Stimulated activated CD4-positive, alpha-beta T cell treated with anti-CD3 and anti-CD28 coated beads, Interleukin-4, amount 100 ng/mL, for 4 hours (primary cell): ENCODE measurements around the gene CDKN2B.

ENCODE experiments used
- DNase-seq, 2 experiments: peaks; one replicate each; pipeline ENCODE4 v3.0.0-alpha.2; 2020

Gene CDKN2B

DNA sequence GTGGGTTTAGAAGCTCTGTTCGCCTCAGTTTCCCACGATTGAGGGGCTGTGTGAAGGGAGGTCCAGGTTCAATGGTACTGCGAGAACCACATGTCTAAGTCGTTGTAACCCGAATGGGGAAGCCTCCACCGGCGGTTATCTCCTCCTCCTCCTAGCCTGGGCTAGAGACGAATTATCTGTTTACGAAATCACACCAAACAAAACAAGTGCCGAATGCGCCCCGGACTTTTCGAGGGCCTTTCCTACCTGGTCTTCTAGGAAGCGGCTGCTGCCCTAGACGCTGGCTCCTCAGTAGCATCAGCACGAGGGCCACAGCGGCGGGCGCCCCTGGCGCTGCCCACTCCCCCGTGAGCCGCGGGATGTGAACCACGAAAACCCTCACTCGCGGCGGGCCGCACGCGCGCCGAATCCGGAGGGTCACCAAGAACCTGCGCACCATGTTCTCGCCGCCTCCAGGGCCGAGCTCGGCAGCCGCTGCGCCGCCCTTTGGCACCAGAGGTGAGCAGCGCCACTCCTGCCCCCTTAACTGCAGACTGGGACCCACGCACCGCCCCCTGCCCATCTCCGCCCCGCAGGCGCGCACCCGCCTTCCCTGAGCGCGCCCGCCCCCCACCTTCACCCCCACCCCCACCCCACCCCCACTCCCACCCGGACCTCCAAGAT is 15.1 kb downstream of the CDKN2B start, which contains the start of gene CDKN2A:
TSS of gene CDKN2A (minus strand) at position 500 of the 663 bp plus-strand sequence.
- peak in 1 of 2 experiments; percentile 41 for DNase-seq

DNA sequence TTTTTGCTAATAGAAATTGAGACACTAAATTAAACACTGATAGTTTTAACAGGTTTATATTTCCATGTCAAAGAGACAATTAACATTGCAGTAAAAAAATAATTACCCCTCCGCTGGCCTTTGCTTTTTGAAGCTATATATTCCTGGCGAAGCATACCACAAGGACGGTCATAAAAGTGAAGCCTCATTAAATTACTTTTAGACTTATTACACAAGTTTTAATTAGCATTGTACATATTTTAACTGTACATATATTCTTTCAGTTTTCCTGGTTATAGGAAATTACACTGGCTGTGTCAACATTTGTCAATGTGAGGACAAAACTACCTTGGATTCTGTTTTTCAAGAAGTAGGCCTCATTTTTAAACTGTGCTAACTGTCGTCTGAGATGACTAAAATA is 16.1 kb downstream of the CDKN2B start:
- DNase-seq = no peak

DNA sequence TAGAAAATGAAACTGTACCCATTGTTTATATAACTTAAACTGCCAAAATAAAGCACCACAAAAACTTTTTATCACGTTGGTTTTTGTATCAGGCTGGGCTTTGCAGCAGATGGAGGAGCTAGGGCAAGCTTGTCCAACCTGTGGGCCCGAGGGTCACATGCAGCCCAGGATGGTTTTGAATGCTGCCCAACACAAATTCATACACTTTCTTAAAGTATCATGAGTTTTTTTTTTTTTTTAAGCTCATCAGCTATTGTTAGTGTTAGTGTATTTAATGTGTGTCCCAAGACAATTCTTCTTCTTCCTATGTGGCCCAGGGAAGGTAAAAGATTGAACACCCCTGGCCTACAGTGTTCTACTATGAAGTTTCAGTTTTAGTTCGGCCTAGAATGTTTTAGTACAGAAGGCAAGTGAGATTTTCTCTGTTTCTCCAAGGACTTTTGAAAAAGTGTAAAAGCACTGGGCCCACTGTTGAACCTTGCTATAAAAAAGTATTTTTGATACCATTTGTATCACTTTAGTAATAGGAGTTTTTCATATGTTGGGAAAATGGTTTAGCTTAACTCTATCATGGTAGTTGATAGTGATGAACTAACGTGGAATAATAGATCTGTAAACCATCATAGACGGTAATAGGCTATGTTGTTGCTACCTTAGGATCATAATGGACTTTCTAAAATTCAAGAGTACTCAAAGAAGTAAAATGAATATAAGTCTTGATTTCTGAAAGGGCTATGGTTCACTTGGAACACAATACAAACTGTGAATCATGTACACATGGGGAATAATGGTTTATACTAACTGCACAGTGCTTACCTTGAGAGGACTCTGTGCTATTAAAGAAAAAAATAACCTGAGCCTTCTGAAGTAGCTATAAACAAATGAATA is 17.8 kb downstream of the CDKN2B start:
- no peak for DNase-seq

DNA sequence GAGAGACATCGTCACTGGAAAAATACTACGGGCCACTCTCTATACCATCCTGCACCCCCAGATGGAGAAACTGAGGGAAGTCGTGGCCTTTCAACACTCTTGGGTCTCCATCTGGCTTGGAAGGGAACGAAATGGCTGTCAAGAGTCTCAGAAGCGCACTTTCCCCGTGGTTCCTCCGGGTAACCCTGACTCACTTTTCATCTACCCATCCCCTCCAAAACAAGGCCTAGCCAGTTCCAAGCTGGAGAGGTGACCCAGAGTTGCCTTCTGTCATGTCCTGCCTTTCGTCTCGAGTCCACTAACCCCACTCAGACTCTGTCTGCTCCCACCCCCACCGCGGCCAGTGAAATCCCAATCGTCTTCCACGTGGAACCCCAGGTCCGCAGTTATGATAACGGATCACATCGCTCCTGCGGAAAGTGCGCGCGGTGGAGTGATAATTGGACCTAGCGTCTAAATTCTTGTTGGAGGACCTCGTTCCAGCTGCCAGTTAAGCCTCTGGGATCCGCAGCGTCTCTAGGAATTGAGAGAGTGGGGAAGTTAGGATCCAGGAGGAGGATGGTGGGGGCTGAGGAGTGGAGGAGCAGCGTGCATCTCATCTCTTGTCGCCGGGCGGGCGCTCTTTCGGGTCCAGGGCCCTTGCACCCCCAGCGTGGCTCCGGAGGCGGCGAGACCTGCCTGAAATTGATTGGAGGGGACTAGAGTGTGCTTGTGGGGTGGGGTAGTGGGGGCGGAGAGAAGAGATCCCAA is 19.5 kb downstream of the CDKN2B start:
- DNase-seq = no peak

DNA sequence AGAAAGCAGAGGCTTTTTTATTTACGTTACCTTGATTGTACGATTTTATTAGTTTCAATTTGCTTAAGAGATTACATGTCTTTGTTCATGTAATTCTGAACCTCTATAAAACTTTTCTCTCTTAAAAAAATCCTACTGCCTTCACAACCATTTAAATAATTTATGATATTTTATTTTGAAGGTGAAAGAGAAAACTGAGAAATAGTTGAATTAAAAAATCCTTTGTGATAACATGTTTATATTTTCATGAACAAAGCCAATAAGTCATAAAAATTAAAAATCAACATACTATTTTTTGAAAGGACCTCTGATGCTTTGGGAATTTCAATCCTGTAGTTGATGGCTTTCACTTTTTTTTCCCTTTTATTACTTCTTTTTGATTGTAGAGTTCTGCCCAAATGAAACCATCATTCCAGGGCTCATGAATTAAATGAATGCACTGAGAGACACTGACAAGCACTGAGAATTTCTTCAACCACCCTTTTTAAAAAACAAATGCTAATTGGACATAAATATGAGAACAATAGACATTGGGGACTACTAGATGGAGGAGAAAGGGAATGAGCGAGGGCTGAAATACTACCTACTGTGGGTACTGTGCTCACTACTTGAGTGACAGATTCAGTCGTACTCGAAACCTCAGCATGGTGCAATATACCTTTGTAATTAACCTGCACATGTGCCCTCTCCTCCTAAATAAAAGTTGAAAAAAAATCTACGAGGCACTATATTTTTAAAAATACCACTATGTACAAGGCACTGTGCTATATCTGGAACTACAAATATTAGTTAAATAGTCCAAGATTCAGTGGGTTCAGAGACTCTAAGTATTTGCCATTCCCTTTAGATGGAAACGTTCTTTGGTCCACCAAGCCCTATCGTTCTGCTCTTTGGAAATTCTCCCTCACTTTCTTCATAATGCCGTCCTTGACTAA is 20.8 kb downstream of the CDKN2B start:
- no peak for DNase-seq

- DNase-seq = no peak
These were observed 23.0 kb downstream of the CDKN2B start for GRCh38 chr9:21985964-21986667.

- DNase-seq = no peak
These were observed 25.0 kb downstream of the CDKN2B start for GRCh38 chr9:21984101-21984500.

DNA sequence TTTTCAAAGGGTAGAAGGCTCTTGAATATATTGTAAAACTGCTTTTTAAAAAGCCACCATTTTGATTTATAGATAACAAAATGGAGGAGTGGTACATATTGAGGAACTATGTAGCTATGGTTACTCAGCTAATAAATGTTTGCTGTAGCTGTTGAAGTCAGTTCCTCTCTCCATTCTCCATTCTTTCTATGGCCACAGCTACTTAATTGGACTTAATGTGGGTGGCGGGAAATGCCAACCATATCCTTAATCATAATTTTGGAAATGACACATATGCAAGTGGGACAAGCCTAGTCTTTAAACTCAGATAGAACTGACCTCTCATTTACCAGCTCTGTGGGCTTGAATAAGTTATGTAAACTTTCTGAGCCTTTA is 25.6 kb downstream of the CDKN2B start:
- DNase-seq = no peak

DNA sequence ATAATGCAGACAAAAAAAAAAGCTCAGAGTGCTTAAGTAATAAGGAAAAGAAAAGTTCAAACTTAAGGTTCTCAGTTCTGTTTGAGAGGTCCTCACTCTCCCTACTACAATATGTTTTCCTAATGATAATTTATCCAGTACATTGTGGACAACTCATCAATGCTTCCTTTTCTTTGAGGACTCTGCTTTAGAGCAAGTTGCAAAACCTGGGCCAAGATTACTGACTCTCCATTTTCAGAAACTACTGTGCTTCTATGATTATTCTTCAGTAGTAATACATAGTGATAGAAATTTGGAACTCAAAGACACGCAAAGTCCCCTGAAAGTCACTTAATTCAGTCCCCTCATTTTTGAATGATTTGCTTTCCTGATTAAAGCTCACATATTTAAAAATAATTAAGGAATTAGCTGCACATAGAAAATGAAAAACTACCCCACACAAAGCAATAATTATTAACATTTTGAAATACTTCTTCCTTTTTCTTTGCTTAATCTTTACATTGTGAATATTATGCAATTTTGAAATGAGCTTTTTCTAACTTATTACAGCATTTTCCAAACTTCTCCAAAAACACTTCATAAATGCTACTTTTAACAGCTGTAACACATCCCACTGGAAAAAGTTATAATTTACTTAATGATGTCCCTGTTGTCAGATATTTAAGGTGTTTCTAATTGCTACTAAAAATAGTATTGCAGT is 26.1 kb downstream of the CDKN2B start:
- DNase-seq = no peak

- DNase-seq = no peak
These were observed 26.7 kb downstream of the CDKN2B start for GRCh38 chr9:21982391-21982790.

DNA sequence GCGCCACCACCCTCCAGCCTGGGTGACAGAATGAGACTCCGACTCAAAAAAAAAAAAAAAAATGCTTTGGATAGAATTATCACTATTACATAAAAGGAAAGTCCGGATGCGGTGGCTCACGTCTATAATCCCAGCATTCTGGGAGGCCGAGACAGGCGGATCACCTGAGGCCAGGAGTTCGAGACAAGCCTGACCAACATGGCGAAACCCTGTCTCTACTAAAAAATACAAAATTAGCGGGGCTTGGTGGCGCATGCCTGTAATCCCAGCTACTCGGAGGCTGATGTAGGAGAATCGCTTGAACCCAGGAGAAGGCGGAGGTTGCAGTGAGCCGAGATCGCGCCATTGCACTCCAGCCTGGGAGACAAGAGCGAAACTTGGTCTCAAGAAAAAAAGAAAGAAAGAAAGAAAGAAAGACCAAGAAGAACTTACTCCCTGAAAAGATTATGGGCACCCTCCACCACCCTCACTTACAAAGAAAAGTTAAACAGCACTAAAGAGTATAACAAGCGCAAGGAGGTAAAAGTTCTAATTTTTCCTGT is 32.7 kb downstream of the CDKN2B start:
- no peak for DNase-seq

DNA sequence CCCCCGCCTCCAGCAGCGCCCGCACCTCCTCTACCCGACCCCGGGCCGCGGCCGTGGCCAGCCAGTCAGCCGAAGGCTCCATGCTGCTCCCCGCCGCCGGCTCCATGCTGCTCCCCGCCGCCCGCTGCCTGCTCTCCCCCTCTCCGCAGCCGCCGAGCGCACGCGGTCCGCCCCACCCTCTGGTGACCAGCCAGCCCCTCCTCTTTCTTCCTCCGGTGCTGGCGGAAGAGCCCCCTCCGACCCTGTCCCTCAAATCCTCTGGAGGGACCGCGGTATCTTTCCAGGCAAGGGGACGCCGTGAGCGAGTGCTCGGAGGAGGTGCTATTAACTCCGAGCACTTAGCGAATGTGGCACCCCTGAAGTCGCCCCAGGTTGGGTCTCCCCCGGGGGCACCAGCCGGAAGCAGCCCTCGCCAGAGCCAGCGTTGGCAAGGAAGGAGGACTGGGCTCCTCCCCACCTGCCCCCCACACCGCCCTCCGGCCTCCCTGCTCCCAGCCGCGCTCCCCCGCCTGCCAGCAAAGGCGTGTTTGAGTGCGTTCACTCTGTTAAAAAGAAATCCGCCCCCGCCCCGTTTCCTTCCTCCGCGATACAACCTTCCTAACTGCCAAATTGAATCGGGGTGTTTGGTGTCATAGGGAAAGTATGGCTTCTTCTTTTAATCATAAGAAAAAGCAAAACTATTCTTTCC is 34.2 kb downstream of the CDKN2B start:
- DNase-seq = peak; percentile 46 to 63

DNA sequence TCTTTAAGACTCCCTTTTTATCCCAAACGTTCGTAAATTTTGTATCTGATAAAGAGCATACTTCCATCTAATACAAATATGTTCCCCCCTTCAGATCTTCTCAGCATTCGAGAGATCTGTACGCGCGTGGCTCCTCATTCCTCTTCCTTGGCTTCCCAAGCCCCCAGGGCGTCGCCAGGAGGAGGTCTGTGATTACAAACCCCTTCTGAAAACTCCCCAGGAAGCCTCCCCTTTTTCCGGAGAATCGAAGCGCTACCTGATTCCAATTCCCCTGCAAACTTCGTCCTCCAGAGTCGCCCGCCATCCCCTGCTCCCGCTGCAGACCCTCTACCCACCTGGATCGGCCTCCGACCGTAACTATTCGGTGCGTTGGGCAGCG is 34.8 kb downstream of the CDKN2B start:
- DNase-seq = no peak

- no peak for DNase-seq
These were observed 36.7 kb downstream of the CDKN2B start for GRCh38 chr9:21972361-21972760.

GRCh38 chr9:21970800-21971640 is 38.1 kb downstream of the CDKN2B start:
- no peak for DNase-seq

GRCh38 chr9:21969951-21970799 is 38.9 kb downstream of the CDKN2B start:
- no peak for DNase-seq

- DNase-seq = no peak
These were observed 39.8 kb downstream of the CDKN2B start for GRCh38 chr9:21969011-21969940.
